ENCODE results near the gene HOXB6. TPM values are rescaled to one million over a fixed set of nuclear protein-coding genes. Genes with fewer than 3 reads are reported as not detected.

Gene HOXB6
- polyA plus RNA-seq (2013, experiment 1 of 2) = not detected
- polyA plus RNA-seq (2013, experiment 2 of 2) = not detected

DNA sequence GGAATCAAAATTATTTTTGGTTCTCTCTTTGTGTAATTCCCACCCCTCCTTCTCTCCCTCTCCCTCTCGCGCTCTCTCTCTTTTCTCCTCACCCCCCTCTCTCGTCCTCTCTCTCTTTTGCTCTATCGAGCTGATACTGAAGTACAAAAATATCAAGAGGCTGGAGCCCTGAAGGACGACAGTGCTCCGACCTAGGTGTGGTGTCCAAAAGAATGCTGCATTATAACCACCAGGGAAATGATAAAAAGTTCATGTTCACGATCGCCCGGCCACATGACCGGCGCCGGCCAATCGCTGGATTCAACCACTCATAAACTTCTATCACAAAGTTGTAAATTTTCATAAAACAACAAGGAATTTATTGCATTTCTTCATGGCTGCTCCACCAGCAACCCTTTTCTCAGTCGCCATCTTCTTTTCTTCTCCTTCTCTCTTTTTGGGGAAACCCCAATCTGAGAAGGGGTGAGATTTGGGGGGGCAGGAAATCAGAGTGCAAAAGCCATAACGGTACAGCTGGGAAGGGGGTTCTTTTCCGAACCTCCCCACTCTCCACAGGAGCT, at the start of gene HOXB6:
HOXB6 (minus strand) TSS at position 217 of the 560 bp plus-strand sequence. CDS start 6,836 bp downstream, outside the sequence.
- DNase-seq = no peak
- Histone ChIP-seq H3K18ac (ENCODE audit: low read length) (no peak within 1 kb of the TSS), H3K27me3 (ENCODE audit: insufficient read depth, low read length, poor library complexity) (peaks cover 85% of the 10 kb centered on the region), H3K79me2 (ENCODE audit: control insufficient read depth, insufficient read depth, low read length) (no peaks in the 10 kb centered on the region), H3K36me3 (ENCODE audit: control insufficient read depth, insufficient read depth, low read length) (no peaks in the 10 kb centered on the region), H2BK5ac (ENCODE audit: low read length) (no peak within 1 kb of the TSS), H3K27ac (ENCODE audit: low read depth, low read length) (no peak within 1 kb of the TSS), H3K4ac (ENCODE audit: low read depth, low read length) (no peak within 1 kb of the TSS), H4K8ac (ENCODE audit: low read depth, low read length) (no peak within 1 kb of the TSS), H3K4me3 (ENCODE audit: low read length) (no peak within 1 kb of the TSS), H2AK5ac (ENCODE audit: low read length) (no peak within 1 kb of the TSS), H2BK15ac (replicated peaks; ENCODE audit: low read depth) (no peak within 1 kb of the TSS), H3K4me1 (ENCODE audit: control insufficient read depth, low read depth, low read length) (peaks cover 4% of the 10 kb centered on the region), H3K4me2 (ENCODE audit: low read length) (no peak within 1 kb of the TSS), H3K79me1 (ENCODE audit: low read length) (no peaks in the 10 kb centered on the region), H3K23ac (ENCODE audit: low read length) (no peak within 1 kb of the TSS), H2BK120ac (ENCODE audit: low read depth, low read length) (no peak within 1 kb of the TSS), H3K56ac (ENCODE audit: low read length) (no peak within 1 kb of the TSS), H3K9ac (ENCODE audit: low read length) (no peak within 1 kb of the TSS), H4K5ac (ENCODE audit: low read length) (no peak within 1 kb of the TSS)
- WGBS (ENCODE audit: extremely low coverage, insufficient coverage, low lambda C conversion rate) = no CpG with 5 or more reads among the region's 16 CpGs

DNA sequence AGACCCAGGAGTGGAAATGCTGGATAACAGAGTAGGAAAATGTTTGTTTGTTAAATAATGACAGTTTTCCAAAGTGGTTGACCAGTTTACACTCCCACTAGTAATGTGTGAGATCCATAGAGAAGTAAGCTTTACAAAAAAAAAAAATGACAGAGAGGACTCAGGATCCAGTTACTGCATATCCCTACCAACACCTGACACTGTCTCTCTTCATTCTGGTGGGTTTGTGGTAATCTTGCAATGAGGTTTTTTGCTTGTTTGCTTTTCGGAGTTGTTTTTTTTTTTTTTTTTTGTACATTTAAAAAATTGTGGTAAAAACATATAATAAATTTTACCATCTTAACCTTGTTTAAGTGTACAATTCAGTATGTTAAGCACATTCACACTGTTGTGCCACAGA, 45.0 kb upstream of the HOXB6 start:
- H3K27me3 ChIP-seq (ENCODE audit: insufficient read depth, low read length, poor library complexity) = peaks cover 10% of the 10 kb centered on the region
- H2BK15ac ChIP-seq (replicated peaks; ENCODE audit: low read depth) = no peak overlapping the region

DNA sequence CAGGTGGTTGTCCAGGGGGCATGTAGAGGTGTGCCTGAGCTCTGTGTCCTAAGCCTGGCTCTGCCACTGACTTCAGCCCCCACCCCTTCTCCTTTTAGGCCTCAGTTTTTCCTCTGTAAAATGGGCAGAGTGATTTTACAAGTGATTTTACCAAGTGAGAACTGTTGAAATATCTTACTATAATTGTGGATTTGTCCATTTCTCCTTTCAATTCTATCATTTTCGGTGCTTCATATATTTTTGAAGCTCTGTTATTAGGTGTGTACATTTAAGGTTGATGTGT, 43.1 kb upstream of the HOXB6 start:
- Histone ChIP-seq H3K4me1 (ENCODE audit: control insufficient read depth, low read depth, low read length) (peaks cover 2% of the 10 kb centered on the region), H3K18ac (ENCODE audit: low read length) (no peak overlapping the region), H4K8ac (ENCODE audit: low read depth, low read length) (no peak overlapping the region), H3K36me3 (ENCODE audit: control insufficient read depth, insufficient read depth, low read length) (no peaks in the 10 kb centered on the region), H3K27me3 (ENCODE audit: insufficient read depth, low read length, poor library complexity) (peaks cover 25% of the 10 kb centered on the region), H2BK120ac (ENCODE audit: low read depth, low read length) (no peak overlapping the region), H3K79me2 (ENCODE audit: control insufficient read depth, insufficient read depth, low read length) (peaks cover 1% of the 10 kb centered on the region), H2BK5ac (ENCODE audit: low read length) (no peak overlapping the region), H3K4ac (ENCODE audit: low read depth, low read length) (no peak overlapping the region), H3K79me1 (ENCODE audit: low read length) (no peaks in the 10 kb centered on the region), H3K9ac (ENCODE audit: low read length) (no peak overlapping the region), H3K4me3 (ENCODE audit: low read length) (no peak overlapping the region), H3K27ac (ENCODE audit: low read depth, low read length) (no peak overlapping the region), H3K4me2 (ENCODE audit: low read length) (no peak overlapping the region), H2BK15ac (replicated peaks; ENCODE audit: low read depth) (no peak overlapping the region), H3K23ac (ENCODE audit: low read length) (no peak overlapping the region), H2AK5ac (ENCODE audit: low read length) (no peak overlapping the region), H3K56ac (ENCODE audit: low read length) (peak overlapping the region; percentile 68), H4K5ac (ENCODE audit: low read length) (no peak overlapping the region)
- DNase-seq = no peak
- no CpG with 5 or more reads among the region's 1 CpG for WGBS (ENCODE audit: extremely low coverage, insufficient coverage, low lambda C conversion rate)

More for the DNA sequence above, 45.0 kb upstream of the HOXB6 start:
- H2BK5ac ChIP-seq (ENCODE audit: low read length) = no peak overlapping the region
- H3K4me3 ChIP-seq (ENCODE audit: low read length) = no peak overlapping the region
- H3K79me1 ChIP-seq (ENCODE audit: low read length) = no peaks in the 10 kb centered on the region
- H2AK5ac ChIP-seq (ENCODE audit: low read length) = no peak overlapping the region
- no peaks in the 10 kb centered on the region for H3K4me1 ChIP-seq (ENCODE audit: control insufficient read depth, low read depth, low read length)
- no peak overlapping the region for H3K9ac ChIP-seq (ENCODE audit: low read length)
- H2BK120ac ChIP-seq (ENCODE audit: low read depth, low read length) = no peak overlapping the region
- H3K4me2 ChIP-seq (ENCODE audit: low read length) = no peak overlapping the region
- no peak overlapping the region for H3K4ac ChIP-seq (ENCODE audit: low read depth, low read length)
- no peak overlapping the region for H3K23ac ChIP-seq (ENCODE audit: low read length)
- no peak overlapping the region for H4K5ac ChIP-seq (ENCODE audit: low read length)
- H3K36me3 ChIP-seq (ENCODE audit: control insufficient read depth, insufficient read depth, low read length) = no peaks in the 10 kb centered on the region
- H3K56ac ChIP-seq (ENCODE audit: low read length) = no peak overlapping the region
- H3K79me2 ChIP-seq (ENCODE audit: control insufficient read depth, insufficient read depth, low read length) = no peaks in the 10 kb centered on the region
- DNase-seq = no peak
- no peak overlapping the region for H4K8ac ChIP-seq (ENCODE audit: low read depth, low read length)
- WGBS (ENCODE audit: extremely low coverage, insufficient coverage, low lambda C conversion rate) = no CpG with 5 or more reads among the region's 1 CpG
- no peak overlapping the region for H3K18ac ChIP-seq (ENCODE audit: low read length)
- H3K27ac ChIP-seq (ENCODE audit: low read depth, low read length) = no peak overlapping the region

DNA sequence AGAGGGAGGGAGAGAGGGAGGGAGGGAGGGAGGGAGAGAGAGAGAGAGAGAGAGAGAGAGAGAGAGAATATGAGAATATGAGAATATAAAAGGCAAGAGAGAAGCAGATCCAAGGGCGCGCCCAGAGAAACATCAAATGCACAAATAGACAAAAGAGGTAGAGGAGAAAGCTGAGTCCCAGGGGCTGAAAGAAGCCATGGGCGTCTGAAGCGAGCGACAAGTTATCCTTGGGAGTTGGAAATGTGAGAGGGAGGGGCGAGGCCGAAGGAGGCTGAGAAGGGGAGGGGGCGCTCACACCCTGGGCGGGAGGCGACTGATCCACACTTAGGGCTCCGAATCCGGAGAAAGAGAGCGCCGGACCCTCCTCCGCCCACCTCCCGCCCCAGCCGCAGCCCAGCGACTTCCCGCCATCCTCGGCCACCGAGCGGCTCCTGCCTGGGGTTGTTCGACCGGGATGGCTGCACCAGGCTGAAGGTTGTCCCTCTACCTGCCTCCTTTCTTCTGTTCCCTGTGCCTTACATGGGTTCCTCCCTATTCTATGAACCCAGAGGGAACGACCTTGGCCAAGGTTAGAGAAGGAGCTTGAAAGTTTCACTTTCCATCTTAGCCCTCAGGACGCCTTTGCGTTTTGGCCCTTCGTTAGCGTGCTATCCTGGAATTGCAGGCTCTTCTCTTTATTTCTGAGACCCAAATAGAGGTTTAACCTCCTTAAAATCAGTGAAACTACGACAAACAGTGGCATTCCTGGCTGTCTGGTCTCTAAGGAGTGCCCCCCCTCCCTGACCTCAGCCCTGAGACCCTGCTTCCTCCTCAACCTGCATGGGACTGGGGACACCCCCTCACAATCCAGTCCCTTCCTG, 42.5 kb upstream of the HOXB6 start:
- H3K4ac ChIP-seq (ENCODE audit: low read depth, low read length) = no peak overlapping the region
- H4K8ac ChIP-seq (ENCODE audit: low read depth, low read length) = no peak overlapping the region
- no peak overlapping the region for H3K18ac ChIP-seq (ENCODE audit: low read length)
- no peak overlapping the region for H4K5ac ChIP-seq (ENCODE audit: low read length)
- no peak overlapping the region for H2BK5ac ChIP-seq (ENCODE audit: low read length)
- no peaks in the 10 kb centered on the region for H3K79me1 ChIP-seq (ENCODE audit: low read length)
- no peaks in the 10 kb centered on the region for H3K36me3 ChIP-seq (ENCODE audit: control insufficient read depth, insufficient read depth, low read length)
- H3K79me2 ChIP-seq (ENCODE audit: control insufficient read depth, insufficient read depth, low read length) = peaks cover 1% of the 10 kb centered on the region
- H3K27me3 ChIP-seq (ENCODE audit: insufficient read depth, low read length, poor library complexity) = peaks cover 29% of the 10 kb centered on the region
- H2AK5ac ChIP-seq (ENCODE audit: low read length) = no peak overlapping the region
- H3K9ac ChIP-seq (ENCODE audit: low read length) = peak overlapping the region; percentile 9
- peak overlapping the region; percentile 81 for H3K27ac ChIP-seq (ENCODE audit: low read depth, low read length)
- no peak overlapping the region for H2BK120ac ChIP-seq (ENCODE audit: low read depth, low read length)
- H3K4me1 ChIP-seq (ENCODE audit: control insufficient read depth, low read depth, low read length) = peaks cover 2% of the 10 kb centered on the region
- no CpG with 5 or more reads among the region's 30 CpGs for WGBS (ENCODE audit: extremely low coverage, insufficient coverage, low lambda C conversion rate)
- H3K4me2 ChIP-seq (ENCODE audit: low read length) = peak overlapping the region; percentile 19
- no peak overlapping the region for H2BK15ac ChIP-seq (replicated peaks; ENCODE audit: low read depth)
- H3K56ac ChIP-seq (ENCODE audit: low read length) = peak overlapping the region; percentile 68
- peak overlapping the region; percentile 15 for H3K4me3 ChIP-seq (ENCODE audit: low read length)
- DNase-seq = peak; percentile 90
- H3K23ac ChIP-seq (ENCODE audit: low read length) = no peak overlapping the region

DNA sequence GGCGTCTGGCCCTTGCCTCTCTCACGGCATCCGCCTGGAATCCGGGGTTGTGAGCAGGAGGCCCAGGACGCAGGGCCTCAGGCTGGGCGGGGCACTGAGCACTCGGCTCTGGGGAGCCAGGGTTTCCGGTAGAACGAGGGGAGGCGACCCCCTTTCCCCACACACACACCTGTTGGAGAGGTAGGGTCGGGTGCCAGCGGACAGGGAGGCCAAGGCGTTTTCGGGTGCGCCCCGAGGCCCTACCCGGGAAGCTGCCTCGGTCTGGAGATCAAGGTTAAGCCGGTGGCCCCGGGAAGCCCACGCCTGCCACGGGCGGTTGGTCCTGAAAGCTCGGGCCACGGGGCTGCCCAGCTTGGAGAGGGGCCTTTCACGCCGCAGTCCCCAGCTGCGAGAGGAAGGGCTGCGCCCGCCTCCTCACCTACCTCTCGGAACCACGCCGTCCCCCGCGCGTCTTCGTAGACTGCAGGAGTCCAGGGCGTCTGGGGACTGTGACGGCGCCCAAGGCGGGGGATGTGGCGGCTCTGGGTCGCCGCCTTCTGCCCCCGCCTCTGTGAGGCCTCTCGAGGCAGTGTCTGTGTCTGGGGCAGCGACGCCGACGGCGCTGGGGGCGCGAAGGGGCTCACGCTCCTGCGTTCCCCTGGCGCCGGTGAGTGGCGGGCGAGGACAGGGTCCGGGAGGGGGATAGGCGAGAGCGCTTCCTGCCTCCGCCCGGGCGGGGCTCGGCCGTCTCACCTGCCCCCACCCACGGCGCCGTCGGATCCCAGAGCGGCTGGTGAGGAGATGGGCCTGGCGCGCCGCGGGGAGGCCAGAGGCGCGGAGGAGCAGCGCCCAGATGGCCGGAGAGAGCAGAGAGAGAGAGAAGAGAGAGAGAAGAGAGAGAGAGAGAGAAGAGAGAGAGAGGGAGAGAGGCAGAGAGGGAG, 41.7 kb upstream of the HOXB6 start:
- H3K56ac ChIP-seq (ENCODE audit: low read length) = peak overlapping the region; percentile 82
- no peaks in the 10 kb centered on the region for H3K36me3 ChIP-seq (ENCODE audit: control insufficient read depth, insufficient read depth, low read length)
- H3K79me2 ChIP-seq (ENCODE audit: control insufficient read depth, insufficient read depth, low read length) = peaks cover 1% of the 10 kb centered on the region
- no CpG with 5 or more reads among the region's 80 CpGs for WGBS (ENCODE audit: extremely low coverage, insufficient coverage, low lambda C conversion rate)
- peak overlapping the region; percentile 1 for H3K4ac ChIP-seq (ENCODE audit: low read depth, low read length)
- H2AK5ac ChIP-seq (ENCODE audit: low read length) = no peak overlapping the region
- H4K5ac ChIP-seq (ENCODE audit: low read length) = no peak overlapping the region
- peak overlapping the region; percentile 72 for H3K23ac ChIP-seq (ENCODE audit: low read length)
- H3K79me1 ChIP-seq (ENCODE audit: low read length) = no peaks in the 10 kb centered on the region
- H2BK120ac ChIP-seq (ENCODE audit: low read depth, low read length) = no peak overlapping the region
- peak overlapping the region; percentile 15 for H3K18ac ChIP-seq (ENCODE audit: low read length)
- peak overlapping the region; percentile 39 for H3K4me3 ChIP-seq (ENCODE audit: low read length)
- peak; percentile 86 for DNase-seq
- no peak overlapping the region for H4K8ac ChIP-seq (ENCODE audit: low read depth, low read length)
- peaks cover 6% of the 10 kb centered on the region for H3K4me1 ChIP-seq (ENCODE audit: control insufficient read depth, low read depth, low read length)
- H2BK5ac ChIP-seq (ENCODE audit: low read length) = peak overlapping the region; percentile 39
- H3K9ac ChIP-seq (ENCODE audit: low read length) = peak overlapping the region; percentile 70
- no peak overlapping the region for H2BK15ac ChIP-seq (replicated peaks; ENCODE audit: low read depth)
- H3K4me2 ChIP-seq (ENCODE audit: low read length) = peak overlapping the region; percentile 63
- peak overlapping the region; percentile 81 for H3K27ac ChIP-seq (ENCODE audit: low read depth, low read length)
- peaks cover 37% of the 10 kb centered on the region for H3K27me3 ChIP-seq (ENCODE audit: insufficient read depth, low read length, poor library complexity)

Data from mesendoderm (in vitro differentiated cells).